HL-60/S4 treated with phorbol 12-myristate 13-acetate at 8.2 ng/mL for 4 days and 3 days (cell line): ENCODE data around the gene PLEKHG3.

Experiments
- in situ Hi-C: fragments of 300-500 bp; cut with MboI; formaldehyde crosslinking; loops from 2 replicates; pipeline ENCODE4 v1.15.0; 2022; ENCODE audit warnings: low sequenced_read_pairs

The PLEKHG3 gene

GRCh38 chr14:64724578-64724930 is 20.3 kb downstream of the PLEKHG3 start:
- in situ Hi-C loops = no loop called here

DNA sequence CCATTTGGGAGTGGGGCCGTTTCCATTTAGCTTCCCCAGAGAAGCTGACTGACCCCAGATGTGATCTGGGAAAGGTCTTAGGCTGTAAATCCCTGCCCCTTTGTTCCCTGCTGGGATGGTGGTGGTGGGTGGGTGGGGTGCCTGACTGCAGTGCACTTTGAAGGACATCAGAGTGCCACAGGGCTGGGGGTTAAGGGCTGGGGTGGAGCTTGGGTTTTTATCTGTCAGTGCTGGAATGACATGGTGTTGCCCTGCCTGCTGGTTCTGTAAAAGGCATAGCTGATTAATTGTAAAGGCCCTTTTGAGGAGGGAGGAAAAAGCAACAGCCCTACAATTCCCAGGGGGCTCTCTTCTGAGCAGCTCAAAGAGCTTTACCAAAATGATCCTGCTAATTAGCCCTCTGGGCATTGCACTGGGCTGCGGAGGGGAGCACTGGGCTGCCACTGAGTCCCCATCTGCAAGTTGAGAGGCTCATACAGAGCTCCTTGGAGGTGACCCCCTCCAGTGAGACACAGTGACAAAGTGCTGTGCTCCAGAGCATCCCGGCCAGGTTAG is 21.1 kb downstream of the PLEKHG3 start:
- in situ Hi-C loops = no loop called here

DNA sequence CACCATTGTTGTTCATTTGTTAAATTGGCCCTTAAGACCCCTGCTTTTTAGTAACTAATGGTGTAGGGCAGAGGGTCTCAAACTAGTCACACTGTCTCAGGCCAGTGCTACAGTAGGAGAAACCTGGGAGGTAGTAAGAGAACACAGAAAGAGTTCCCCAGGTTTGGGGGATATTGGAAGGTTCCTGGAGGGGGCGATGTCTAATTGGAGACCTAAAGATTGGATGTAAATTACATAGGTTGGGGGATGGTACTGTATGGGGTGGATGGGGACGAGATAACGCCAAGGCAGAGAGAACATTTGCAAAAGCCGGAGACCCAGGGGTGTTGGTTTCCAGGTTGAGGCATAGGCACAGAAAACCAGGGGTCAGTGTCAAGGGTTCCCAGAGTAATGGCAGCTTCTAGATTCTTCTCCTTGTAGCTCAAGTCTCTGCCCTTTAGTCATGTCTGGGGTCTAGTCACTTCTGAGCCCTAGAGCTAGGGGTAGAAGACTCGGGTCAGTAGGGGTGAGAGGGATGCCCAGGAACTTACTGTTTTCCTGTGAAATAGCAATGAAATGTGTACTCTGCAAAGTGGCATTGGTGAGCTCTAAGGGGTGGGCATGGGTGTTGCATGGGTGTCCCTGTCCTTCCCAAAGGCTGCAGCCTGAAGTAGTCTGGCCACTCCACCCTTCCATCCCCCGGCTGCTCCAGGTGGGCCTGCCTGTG is 21.8 kb downstream of the PLEKHG3 start:
- in situ Hi-C loops = no loop called here

DNA sequence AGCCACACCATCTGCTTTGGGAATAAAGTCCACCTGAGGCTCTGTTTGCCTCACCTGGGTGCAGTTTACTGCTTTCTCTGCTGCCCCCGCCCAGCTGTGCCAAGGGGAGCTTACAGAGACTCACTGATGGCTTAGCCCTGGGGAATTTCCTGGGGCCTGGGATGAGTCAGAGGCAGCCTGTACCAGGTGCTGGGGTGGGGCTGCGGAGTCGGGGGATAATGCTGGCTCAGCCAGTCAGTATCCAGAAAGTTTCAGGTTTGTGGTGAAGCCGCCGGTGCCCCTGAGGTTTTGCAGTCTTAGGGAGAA is 22.3 kb downstream of the PLEKHG3 start:
- in situ Hi-C loops = no loop called here

DNA sequence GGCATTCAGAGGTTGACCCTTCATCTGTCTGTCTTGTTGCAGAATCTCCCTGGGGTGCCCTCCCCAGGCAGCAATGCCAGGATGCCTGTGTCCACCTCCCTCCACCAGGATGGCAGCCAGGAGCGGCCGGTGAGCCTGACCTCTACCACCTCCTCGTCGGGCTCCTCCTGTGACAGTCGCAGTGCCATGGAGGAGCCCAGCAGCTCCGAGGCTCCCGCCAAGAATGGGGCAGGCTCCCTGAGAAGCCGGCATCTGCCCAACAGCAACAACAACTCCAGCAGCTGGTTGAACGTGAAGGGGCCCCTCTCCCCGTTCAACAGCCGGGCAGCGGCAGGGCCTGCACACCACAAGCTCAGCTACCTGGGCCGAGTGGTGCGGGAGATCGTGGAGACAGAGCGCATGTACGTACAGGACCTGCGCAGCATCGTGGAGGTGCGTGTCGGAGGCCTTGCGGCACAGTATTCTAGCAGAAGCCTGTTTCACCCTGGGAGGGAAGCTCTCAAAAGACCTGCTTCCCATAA is 23.4 kb downstream of the PLEKHG3 start:
- in situ Hi-C loops = no loop called here

GRCh38 chr14:64728106-64728505 is 23.9 kb downstream of the PLEKHG3 start:
- in situ Hi-C loops = no loop called here

GRCh38 chr14:64728856-64729255 is 24.6 kb downstream of the PLEKHG3 start:
- in situ Hi-C loops = no loop called here

DNA sequence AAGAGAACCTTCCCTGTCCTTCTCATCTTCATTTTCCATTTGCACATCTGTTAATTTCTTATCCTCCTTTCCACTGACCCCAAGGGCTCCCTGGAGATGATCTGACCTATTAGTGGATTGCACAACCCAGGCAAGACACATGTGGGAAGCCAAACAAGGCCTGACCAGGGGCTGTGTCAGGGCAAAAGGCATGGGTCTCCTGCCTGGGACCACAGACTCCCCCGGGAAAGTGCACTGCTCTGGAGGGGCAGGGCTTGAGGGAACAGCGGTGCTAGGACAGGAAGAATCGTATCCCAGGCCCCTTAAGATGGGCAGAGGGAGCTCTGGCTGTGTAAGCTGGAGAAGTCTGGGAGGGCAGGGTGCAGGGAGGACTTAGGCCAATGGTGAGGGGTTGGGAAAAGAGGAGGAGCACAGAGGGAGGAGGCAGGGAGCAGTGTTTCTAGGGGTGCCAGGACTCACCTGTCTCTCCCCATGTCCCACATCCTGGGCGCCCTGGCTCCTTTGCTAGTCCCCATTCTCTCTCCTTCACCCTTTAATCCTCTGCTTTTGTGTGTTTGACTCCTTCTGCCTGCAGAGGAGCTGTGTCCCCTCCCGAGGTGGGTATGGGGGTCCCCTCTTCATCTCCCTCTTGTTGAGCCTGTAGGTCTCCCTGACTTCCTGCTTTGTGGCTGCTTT is 25.3 kb downstream of the PLEKHG3 start:
- in situ Hi-C loops = no loop called here

DNA sequence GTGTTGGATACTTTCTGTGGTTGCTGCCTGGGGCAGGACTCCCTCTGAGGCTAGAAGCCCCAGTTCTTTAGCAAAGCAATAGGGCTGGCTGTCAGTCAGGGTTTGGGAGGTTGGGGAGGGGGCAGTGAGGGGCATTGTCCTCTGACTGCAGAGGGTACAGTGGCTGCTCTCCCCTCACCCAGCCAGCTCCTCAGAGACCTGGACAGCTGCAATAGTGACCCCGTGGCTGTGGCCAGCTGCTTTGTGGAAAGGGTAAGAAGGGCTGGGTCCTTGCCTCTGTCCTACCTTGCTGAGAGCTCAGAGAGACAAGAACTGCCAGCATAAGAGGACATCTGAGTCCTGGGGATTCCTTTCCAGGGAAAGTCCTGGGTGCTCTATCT is 25.8 kb downstream of the PLEKHG3 start:
- in situ Hi-C loops = no loop called here

GRCh38 chr14:64730681-64731080 is 26.5 kb downstream of the PLEKHG3 start:
- in situ Hi-C loops = no loop called here

DNA sequence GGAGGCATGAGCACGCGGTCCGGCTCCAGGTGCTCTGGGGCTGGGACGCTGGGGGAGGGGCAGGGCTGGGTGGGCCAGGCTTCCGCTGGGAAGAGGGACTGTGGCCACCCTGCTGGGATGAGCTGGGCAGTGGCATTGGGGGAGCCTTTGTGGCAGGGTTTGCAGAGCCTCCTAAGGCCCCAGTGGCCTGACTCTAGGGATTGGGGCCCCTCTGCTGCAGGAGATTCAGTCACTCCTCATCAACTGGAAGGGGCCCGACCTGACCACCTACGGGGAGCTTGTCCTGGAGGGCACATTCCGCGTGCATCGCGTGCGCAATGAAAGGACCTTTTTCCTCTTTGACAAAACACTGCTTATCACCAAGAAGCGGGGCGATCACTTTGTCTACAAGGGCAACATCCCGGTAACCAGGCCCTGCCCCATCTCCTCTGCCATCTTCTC is 26.9 kb downstream of the PLEKHG3 start:
- in situ Hi-C loops = no loop called here

GRCh38 chr14:64732066-64732465 is 27.8 kb downstream of the PLEKHG3 start:
- in situ Hi-C loops = no loop called here

GRCh38 chr14:64732536-64733120 is 28.4 kb downstream of the PLEKHG3 start:
- in situ Hi-C loops = no loop called here

DNA sequence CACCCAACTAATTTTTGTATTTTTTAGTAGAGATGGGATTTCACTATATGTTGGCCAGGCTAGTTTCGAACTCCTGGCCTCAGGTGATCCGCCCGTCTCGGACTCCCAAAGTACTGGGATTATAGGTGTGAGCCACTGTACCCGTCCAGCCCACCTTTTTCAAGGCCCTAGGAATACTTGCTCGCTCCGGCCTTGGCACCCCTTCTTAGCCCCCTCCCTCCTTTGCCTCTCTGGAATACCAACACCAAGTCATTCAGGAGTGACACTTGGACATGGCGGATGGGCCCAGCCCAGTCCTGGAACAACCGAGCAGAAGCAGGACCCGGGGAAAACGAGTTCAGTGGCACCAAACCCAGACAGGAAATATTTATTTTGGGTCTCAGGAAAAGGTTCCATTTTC is 29.1 kb downstream of the PLEKHG3 start:
- in situ Hi-C loops = no loop called here

GRCh38 chr14:64733899-64734298 is 29.7 kb downstream of the PLEKHG3 start:
- in situ Hi-C loops = no loop called here

DNA sequence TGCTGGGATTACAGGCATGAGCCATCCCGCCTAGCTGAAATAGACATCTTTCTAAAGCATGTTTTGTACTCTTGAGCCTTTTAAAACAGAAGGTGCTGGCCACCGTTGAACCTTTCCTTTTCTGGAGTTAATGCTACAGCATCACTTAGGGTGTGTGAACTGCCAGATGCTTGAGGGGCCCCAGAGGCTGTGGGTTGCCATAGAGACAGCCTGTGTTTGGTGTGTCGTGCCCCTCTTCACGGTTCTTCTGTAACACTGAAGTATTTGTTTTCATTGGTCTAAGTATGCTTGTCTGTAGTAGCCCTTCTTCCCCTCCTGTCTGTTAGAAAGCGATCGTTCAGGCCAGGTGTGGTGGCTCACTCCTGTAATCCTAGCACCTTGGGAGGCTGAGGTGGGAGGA is 30.8 kb downstream of the PLEKHG3 start:
- in situ Hi-C loops = no loop called here

DNA sequence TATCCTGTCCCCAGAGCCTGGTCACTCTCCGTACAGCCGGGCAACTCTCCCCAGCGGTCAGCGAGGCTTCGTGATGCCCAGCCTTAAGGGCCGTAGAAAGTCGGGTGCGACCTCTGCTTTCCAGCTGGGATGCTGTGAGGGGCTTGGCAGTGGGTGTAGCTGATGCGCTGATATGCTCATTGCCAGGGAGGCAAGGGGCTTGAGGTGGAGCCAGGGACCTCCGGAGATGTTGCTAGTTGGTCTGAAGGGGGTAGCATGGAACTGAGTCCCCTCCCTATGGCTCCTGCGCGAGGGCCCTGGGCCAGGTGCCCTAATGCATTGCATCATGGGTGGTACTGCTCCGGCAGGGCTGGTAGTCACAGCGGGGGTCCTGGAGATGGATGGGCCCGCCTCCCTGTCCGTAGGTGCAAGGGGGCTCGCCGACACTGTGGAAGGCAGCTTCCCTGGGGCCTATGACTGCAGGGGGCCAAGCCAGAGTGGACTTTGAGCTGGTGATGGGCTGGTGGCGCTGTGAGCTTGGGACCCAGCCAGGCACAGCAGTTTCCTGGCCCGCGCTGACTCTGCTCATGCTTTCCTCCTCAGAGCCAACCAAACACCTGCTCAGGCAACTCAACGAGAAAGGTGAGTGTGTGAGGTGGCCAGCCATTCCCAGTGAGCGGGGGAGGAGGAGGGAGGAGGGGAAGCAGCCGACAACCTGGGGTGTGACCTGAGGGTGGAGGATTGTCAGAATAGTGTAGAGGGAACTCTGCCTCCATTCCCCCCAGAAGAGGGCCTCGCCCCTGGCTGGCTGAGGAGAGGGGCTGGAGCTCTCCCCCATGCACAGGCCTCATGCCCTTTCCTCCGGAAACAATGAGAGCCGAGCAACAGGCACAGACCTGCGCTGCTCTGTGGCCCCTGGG is 32.3 kb downstream of the PLEKHG3 start:
- in situ Hi-C loops = no loop called here

DNA sequence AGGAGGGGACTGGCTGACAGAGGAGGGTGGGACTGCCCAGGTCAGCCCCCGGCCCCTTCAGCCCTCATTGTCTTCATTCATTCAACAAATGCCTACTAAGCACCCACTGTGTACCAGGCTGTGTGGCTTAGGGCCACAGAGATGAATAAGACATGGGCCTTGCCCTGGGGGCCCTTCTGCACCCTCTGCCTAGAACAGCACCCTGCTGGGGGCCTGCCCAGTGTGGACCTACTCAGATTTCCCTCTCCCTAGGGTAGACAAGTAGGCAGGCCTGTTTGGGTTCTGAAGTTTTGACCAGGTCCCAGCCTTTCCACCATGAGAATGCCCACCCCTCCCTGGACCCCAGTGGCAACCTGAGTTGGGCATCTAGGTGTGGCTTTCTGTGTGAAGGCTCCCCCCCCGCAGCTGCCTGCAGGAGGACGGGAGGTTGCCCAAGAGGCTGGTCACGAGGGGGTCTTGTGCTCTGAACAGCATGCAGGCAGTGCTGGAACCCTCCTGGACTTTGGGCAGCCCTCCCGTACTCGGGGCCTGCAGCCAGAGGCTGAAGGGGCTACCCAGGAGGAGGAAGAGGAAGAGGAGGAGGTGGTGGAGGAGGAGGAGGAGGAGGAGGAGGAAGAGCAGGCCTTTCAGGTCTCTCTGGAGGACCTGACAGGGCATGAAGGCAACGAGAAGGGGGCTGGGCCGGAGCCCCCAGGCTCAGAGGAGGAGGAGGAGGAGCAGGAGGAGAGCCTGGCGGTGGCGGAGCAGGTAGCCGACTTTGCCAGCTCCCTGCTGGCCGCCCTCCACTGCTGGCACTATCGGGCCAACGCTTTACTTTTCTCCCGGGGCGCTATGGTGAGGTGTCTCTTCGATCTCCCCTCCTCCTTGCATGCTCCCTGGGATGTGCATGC is 33.4 kb downstream of the PLEKHG3 start:
- in situ Hi-C loops = no loop called here

DNA sequence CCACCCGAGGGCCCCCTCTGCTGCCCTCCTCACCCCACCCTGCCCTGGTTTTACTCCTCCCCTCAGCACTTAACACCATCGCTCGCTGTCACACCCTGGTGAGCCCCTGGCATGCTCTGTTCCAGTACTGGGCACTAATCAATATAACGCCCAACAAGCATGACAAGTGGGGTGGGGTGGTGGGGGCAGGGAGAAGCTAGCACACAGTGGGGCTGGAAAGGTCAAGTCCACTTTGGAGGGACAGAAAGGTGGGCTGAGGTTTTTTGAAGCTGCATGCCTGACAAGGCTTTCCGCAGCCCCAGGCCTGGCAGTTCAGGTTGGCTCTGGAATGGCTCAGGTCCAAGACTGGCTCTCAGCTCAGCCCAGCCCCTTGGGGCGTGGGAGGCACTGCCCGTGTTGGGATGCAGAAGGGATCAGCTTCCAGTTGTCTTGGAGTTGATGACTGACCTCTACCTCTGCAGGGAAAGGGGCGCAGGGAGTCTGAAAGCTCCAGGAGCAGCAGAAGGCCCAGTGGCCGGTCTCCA is 34.1 kb downstream of the PLEKHG3 start:
- in situ Hi-C loops = no loop called here

DNA sequence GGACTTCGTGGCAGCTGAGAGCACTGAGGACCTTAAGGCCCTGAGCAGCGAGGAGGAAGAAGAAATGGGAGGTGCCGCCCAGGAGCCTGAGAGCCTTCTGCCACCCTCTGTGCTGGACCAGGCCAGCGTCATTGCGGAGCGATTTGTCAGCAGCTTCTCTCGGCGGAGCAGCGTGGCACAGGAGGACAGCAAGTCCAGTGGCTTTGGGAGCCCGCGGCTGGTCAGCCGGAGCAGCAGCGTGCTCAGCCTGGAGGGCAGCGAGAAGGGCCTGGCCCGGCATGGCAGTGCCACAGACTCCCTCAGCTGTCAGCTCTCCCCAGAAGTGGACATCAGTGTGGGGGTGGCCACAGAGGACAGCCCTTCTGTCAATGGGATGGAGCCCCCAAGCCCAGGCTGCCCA is 37.0 kb downstream of the PLEKHG3 start:
- in situ Hi-C loops = no loop called here
